ENCODE results near the gene ELOB.
A peak's percentile ranks its signal among the peaks of the same experiment; 100 is the strongest.

The ELOB gene

GRCh38 chr16:2814551-2815298 is 37.6 kb upstream of the ELOB start:
- Histone ChIP-seq H3K23ac (ENCODE audit: low read length in 2 of 2) (no peak overlapping the region), H2BK120ac (ENCODE audit: low read depth, low read length) (no peak overlapping the region), H4K91ac (ENCODE audit: low read length) (no peak overlapping the region), H3K4me2 (ENCODE audit: low read length, poor library complexity, severe bottlenecking) (no peak overlapping the region), H3K9ac (ENCODE audit: low read length) (no peak overlapping the region), H3K18ac (ENCODE audit: low read depth in 1 of 2, low read length in 2 of 2) (no peak overlapping the region), H3K27me3 (ENCODE audit: control insufficient read depth in 1 of 2, insufficient read depth in 1 of 2, low read length in 2 of 2) (peaks cover 43 to 76% of the 10 kb centered on the region in 2 experiments), H3K27ac (ENCODE audit: low read length, poor library complexity, severe bottlenecking) (no peak overlapping the region), H2BK12ac (ENCODE audit: low read length in 2 of 2) (no peak overlapping the region), H3K4me3 (ENCODE audit: insufficient read depth in 1 of 2, low read depth in 1 of 2, low read length in 2 of 2) (no peak overlapping the region), H3K14ac (ENCODE audit: low read length in 2 of 2) (no peak overlapping the region), H3K4ac (ENCODE audit: low read depth in 1 of 2, low read length in 2 of 2) (no peak overlapping the region), H3K36me3 (ENCODE audit: control insufficient read depth in 1 of 2, insufficient read depth in 2 of 2, low read depth in 1 of 2, low read length in 2 of 2) (peaks cover 0 to 2% of the 10 kb centered on the region in 2 experiments), H2AK5ac (ENCODE audit: low read length, severe bottlenecking) (no peak overlapping the region), H3K79me1 (replicated peaks; ENCODE audit: low read length, poor library complexity, severe bottlenecking) (no peaks in the 10 kb centered on the region), H2BK5ac (ENCODE audit: low read depth, low read length, poor library complexity, severe bottlenecking) (no peak overlapping the region), H2BK15ac (ENCODE audit: low read depth, poor library complexity, severe bottlenecking) (no peak overlapping the region), H3K4me1 (ENCODE audit: control insufficient read depth, insufficient read depth, low read depth, low read length) (peaks cover 6% of the 10 kb centered on the region), H2AFZ (ENCODE audit: low read depth, low read length) (no peak overlapping the region), H3K9me3 (ENCODE audit: control insufficient read depth, low read length) (no peaks in the 10 kb centered on the region), H4K8ac (ENCODE audit: low read length) (no peak overlapping the region)
- WGBS: 83% methylated on average over 20 of the region's 20 CpGs
- DNase-seq: no peak

GRCh38 chr16:2813771-2814221 is 36.7 kb upstream of the ELOB start:
- Histone ChIP-seq H3K4me3 (ENCODE audit: insufficient read depth in 1 of 2, low read depth in 1 of 2, low read length in 2 of 2) (no peak overlapping the region), H3K27me3 (ENCODE audit: control insufficient read depth in 1 of 2, insufficient read depth in 1 of 2, low read length in 2 of 2) (peaks cover 34 to 72% of the 10 kb centered on the region in 2 experiments), H4K8ac (ENCODE audit: low read length) (no peak overlapping the region), H3K9ac (ENCODE audit: low read length) (no peak overlapping the region), H3K4me2 (ENCODE audit: low read length, poor library complexity, severe bottlenecking) (no peak overlapping the region), H3K23ac (ENCODE audit: low read length in 2 of 2) (no peak overlapping the region), H3K4me1 (ENCODE audit: control insufficient read depth, insufficient read depth, low read depth, low read length) (peaks cover 6% of the 10 kb centered on the region), H3K36me3 (ENCODE audit: control insufficient read depth in 1 of 2, insufficient read depth in 2 of 2, low read depth in 1 of 2, low read length in 2 of 2) (peaks cover 0 to 2% of the 10 kb centered on the region in 2 experiments), H3K9me3 (ENCODE audit: control insufficient read depth, low read length) (peaks cover 4% of the 10 kb centered on the region), H3K14ac (ENCODE audit: low read length in 2 of 2) (no peak overlapping the region), H2BK120ac (ENCODE audit: low read depth, low read length) (no peak overlapping the region), H3K4ac (ENCODE audit: low read depth in 1 of 2, low read length in 2 of 2) (no peak overlapping the region), H3K79me1 (replicated peaks; ENCODE audit: low read length, poor library complexity, severe bottlenecking) (no peaks in the 10 kb centered on the region), H2BK12ac (ENCODE audit: low read length in 2 of 2) (no peak overlapping the region), H2AK5ac (ENCODE audit: low read length, severe bottlenecking) (no peak overlapping the region), H4K91ac (ENCODE audit: low read length) (no peak overlapping the region), H2BK5ac (ENCODE audit: low read depth, low read length, poor library complexity, severe bottlenecking) (no peak overlapping the region), H3K27ac (ENCODE audit: low read length, poor library complexity, severe bottlenecking) (no peak overlapping the region), H2AFZ (ENCODE audit: low read depth, low read length) (no peak overlapping the region), H2BK15ac (ENCODE audit: low read depth, poor library complexity, severe bottlenecking) (no peak overlapping the region), H3K18ac (ENCODE audit: low read depth in 1 of 2, low read length in 2 of 2) (no peak overlapping the region)
- no peak for DNase-seq
- 95% methylated on average over 7 of the region's 7 CpGs for WGBS

- peak overlapping the region; percentile 59 for H4K91ac ChIP-seq (ENCODE audit: low read length)
Observed at GRCh38 chr16:2811703-2812471, 34.8 kb upstream of the ELOB start.

GRCh38 chr16:2810651-2811050 is 33.6 kb upstream of the ELOB start:
- Histone ChIP-seq H4K91ac (ENCODE audit: low read length) (no peak overlapping the region), H3K18ac (ENCODE audit: low read depth in 1 of 2, low read length in 2 of 2) (no peak overlapping the region), H2BK12ac (ENCODE audit: low read length in 2 of 2) (no peak overlapping the region), H3K79me1 (replicated peaks; ENCODE audit: low read length, poor library complexity, severe bottlenecking) (no peaks in the 10 kb centered on the region), H3K27ac (ENCODE audit: low read length, poor library complexity, severe bottlenecking) (no peak overlapping the region), H3K4me1 (ENCODE audit: control insufficient read depth, insufficient read depth, low read depth, low read length) (peaks cover 6% of the 10 kb centered on the region), H4K8ac (ENCODE audit: low read length) (no peak overlapping the region), H2BK15ac (ENCODE audit: low read depth, poor library complexity, severe bottlenecking) (no peak overlapping the region), H2BK120ac (ENCODE audit: low read depth, low read length) (no peak overlapping the region), H2BK5ac (ENCODE audit: low read depth, low read length, poor library complexity, severe bottlenecking) (no peak overlapping the region), H3K27me3 (ENCODE audit: control insufficient read depth in 1 of 2, insufficient read depth in 1 of 2, low read length in 2 of 2) (peaks cover 40 to 73% of the 10 kb centered on the region in 2 experiments), H3K36me3 (ENCODE audit: control insufficient read depth in 1 of 2, insufficient read depth in 2 of 2, low read depth in 1 of 2, low read length in 2 of 2) (no peaks in the 10 kb centered on the region), H3K23ac (ENCODE audit: low read length in 2 of 2) (no peak overlapping the region), H3K4me3 (ENCODE audit: insufficient read depth in 1 of 2, low read depth in 1 of 2, low read length in 2 of 2) (no peak overlapping the region), H3K4ac (ENCODE audit: low read depth in 1 of 2, low read length in 2 of 2) (no peak overlapping the region), H3K14ac (ENCODE audit: low read length in 2 of 2) (no peak overlapping the region), H3K9me3 (ENCODE audit: control insufficient read depth, low read length) (peaks cover 12% of the 10 kb centered on the region), H2AK5ac (ENCODE audit: low read length, severe bottlenecking) (no peak overlapping the region), H3K9ac (ENCODE audit: low read length) (no peak overlapping the region), H2AFZ (ENCODE audit: low read depth, low read length) (no peak overlapping the region), H3K4me2 (ENCODE audit: low read length, poor library complexity, severe bottlenecking) (no peak overlapping the region)
- WGBS: 80% methylated on average over 6 of the region's 6 CpGs
- DNase-seq: no peak

More at GRCh38 chr16:2811703-2812471, 34.8 kb upstream of the ELOB start:
- Histone ChIP-seq H3K27ac (ENCODE audit: low read length, poor library complexity, severe bottlenecking) (no peak overlapping the region), H4K8ac (ENCODE audit: low read length) (peak overlapping the region; percentile 75), H3K27me3 (ENCODE audit: control insufficient read depth in 1 of 2, insufficient read depth in 1 of 2, low read length in 2 of 2) (peaks cover 33 to 73% of the 10 kb centered on the region in 2 experiments), H2AFZ (ENCODE audit: low read depth, low read length) (no peak overlapping the region), H2AK5ac (ENCODE audit: low read length, severe bottlenecking) (no peak overlapping the region), H2BK15ac (ENCODE audit: low read depth, poor library complexity, severe bottlenecking) (no peak overlapping the region), H2BK5ac (ENCODE audit: low read depth, low read length, poor library complexity, severe bottlenecking) (no peak overlapping the region), H3K23ac (ENCODE audit: low read length in 2 of 2) (no peak overlapping the region), H2BK12ac (ENCODE audit: low read length in 2 of 2) (no peak overlapping the region), H3K4me1 (ENCODE audit: control insufficient read depth, insufficient read depth, low read depth, low read length) (peaks cover 6% of the 10 kb centered on the region), H3K4me2 (ENCODE audit: low read length, poor library complexity, severe bottlenecking) (no peak overlapping the region), H3K14ac (ENCODE audit: low read length in 2 of 2) (no peak overlapping the region), H2BK120ac (ENCODE audit: low read depth, low read length) (no peak overlapping the region), H3K79me1 (replicated peaks; ENCODE audit: low read length, poor library complexity, severe bottlenecking) (no peaks in the 10 kb centered on the region), H3K18ac (ENCODE audit: low read depth in 1 of 2, low read length in 2 of 2) (no peak overlapping the region), H3K4ac (ENCODE audit: low read depth in 1 of 2, low read length in 2 of 2) (peak overlapping the region in 1 of 2 experiments; percentile 6), H3K9ac (ENCODE audit: low read length) (no peak overlapping the region), H3K9me3 (ENCODE audit: control insufficient read depth, low read length) (peaks cover 4% of the 10 kb centered on the region), H3K36me3 (ENCODE audit: control insufficient read depth in 1 of 2, insufficient read depth in 2 of 2, low read depth in 1 of 2, low read length in 2 of 2) (no peaks in the 10 kb centered on the region), H3K4me3 (ENCODE audit: insufficient read depth in 1 of 2, low read depth in 1 of 2, low read length in 2 of 2) (no peak overlapping the region)
- WGBS: 72% methylated on average over 15 of the region's 15 CpGs
- DNase-seq: no peak
